Left renal pelvis (tissue), 4 donors: ENCODE results near the gene AP1M1. TPM values are rescaled to one million over a fixed set of nuclear protein-coding genes. Genes with fewer than 3 reads are reported as not detected.

Experiments used
- DNase-seq, 4 donors: peaks; one replicate each; pipeline ENCODE4 v3.0.0-alpha.2; 2013; ENCODE audit warnings: low read depth in 4 of 4, low spot score in 3 of 4
- polyA plus RNA-seq, 4 donors: library from polyadenylated mRNA; unstranded; fragments of 120-200 nt; gene quantifications; one replicate each; pipeline ENCODE4 v1.2.1, GENCODE V29; 2013; ENCODE audit not compliant: insufficient read length in 4 of 4

The AP1M1 gene
- polyA plus RNA-seq, 4 donors = 52.6 to 62.6 (median 55.3) TPM

DNA sequence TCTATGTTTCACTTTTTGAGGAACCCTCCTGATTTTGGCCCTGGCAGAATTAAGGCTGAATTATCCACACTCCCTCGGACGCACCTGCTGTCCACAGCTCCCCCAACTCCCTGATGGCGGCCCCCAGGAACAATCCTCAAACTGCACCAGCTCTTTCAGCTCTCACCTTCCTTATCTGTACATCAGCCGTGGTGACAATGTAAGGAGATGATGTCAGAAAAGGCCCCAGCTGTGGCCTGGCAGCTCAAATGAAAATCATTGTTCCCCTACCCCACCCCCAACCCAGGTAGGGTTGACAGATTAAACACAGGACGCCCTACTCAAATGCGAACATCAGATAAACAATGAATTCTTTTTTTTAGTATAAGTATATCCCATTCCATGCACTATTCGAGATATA lies 91.9 kb downstream of the AP1M1 start:
- DNase-seq = no peak

- DNase-seq = no peak
Observed at GRCh38 chr19:16290692-16291091, 93.0 kb downstream of the AP1M1 start.

DNA sequence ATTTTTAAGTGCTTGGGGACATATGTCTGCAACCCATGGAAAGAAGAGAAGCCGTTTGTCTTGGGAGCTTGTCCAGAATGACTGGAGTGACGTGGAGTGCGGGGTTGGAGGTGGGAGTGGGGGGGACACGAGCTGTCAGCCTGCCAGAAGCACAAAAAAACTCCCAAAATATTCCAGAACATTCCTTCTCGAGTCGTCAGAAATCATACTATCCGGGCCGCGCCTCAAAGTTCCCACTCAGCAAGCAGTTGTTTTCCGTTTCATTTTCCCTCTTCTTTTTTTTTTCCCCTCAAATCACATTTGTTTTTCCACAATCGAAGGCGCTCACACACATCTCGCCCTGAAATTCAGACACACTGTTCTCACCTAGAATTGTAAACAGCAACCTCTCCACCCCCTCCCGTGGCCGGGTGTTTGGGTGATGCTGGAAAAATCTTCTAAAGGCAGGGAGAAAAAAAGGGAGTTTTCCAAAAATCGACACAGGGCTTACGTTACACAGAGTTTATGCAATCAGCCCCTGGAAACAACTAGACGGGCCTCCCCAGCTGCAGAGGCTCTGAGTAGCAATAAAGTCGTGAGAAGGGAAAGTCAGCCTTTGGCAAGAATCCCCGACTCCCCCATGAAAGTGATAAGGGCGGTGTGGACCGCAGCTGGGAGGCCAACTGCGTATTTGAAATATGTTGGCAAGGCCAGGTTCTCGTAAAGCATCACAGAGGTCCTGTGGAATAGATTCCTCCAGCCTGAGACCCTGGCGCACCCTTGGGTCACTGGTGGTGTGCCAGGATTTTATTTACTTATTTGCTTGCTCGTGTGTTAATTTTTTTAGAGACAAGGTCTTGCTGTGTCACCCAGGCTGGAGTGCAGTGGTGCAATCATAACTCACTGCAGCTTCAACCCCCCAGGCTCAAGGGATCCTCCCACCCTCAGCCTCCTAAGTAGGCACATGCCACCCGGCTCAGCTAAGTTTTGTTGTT lies 95.7 kb downstream of the AP1M1 start:
- DNase-seq = peak; percentile 81 to 90 (median 84)

- DNase-seq = no peak
Observed at GRCh38 chr19:16295057-16295456, 97.3 kb downstream of the AP1M1 start.

Other genes with a start within 250 kb of the AP1M1 start
- not detected for gene OR10H4, start 248.9 kb upstream of the AP1M1 start, polyA plus RNA-seq
- 100 to 1,000 TPM; 493 to 783 (median 619) TPM for gene TPM4, start 121.4 kb upstream of the AP1M1 start, polyA plus RNA-seq
- gene RAB8A, start 86.0 kb upstream of the AP1M1 start, polyA plus RNA-seq = 10 to 100 TPM; 65.8 to 97.4 (median 83.9) TPM
- gene HSH2D, start 54.2 kb upstream of the AP1M1 start, polyA plus RNA-seq = 1 to 10 TPM in 1 of 4 donors, under 1 TPM in 3; 0.46 to 1.1 (median 0.65) TPM
- gene CIB3, start 24.4 kb upstream of the AP1M1 start, polyA plus RNA-seq = not detected
- gene FAM32A, start 12.5 kb upstream of the AP1M1 start, polyA plus RNA-seq = 100 to 1,000 TPM in 3 of 4 donors, 10 to 100 TPM in 1; 96.5 to 118 (median 112) TPM
- gene KLF2, start 126.9 kb downstream of the AP1M1 start, polyA plus RNA-seq = 100 to 1,000 TPM in 1 of 4 donors, 10 to 100 TPM in 3; 15.9 to 254 (median 27.3) TPM